B cell (primary cell): Measurements from ENCODE around the gene CCDC54.

Experiments
- EZH2 ChIP-seq: IDR thresholded peaks from 2 replicates; pipeline ENCODE4 v1.6.1; 2012; ENCODE audit warnings: borderline replicate concordance, low read depth, mild to moderate bottlenecking, moderate library complexity, low read length; ENCODE audit not compliant: insufficient read depth, poor library complexity, severe bottlenecking
- TF ChIP-seq, protein P1 (sequence below): fragments of 200-600 bp; IDR thresholded peaks from one replicate; pipeline ENCODE4 v1.8.0; 2022; ENCODE audit warnings: antibody characterized with exemption, mild to moderate bottlenecking

GRCh38 chr3:107410606-107411005 is 33.4 kb downstream of the CCDC54 start:
- TF ChIP-seq, protein P1, sequence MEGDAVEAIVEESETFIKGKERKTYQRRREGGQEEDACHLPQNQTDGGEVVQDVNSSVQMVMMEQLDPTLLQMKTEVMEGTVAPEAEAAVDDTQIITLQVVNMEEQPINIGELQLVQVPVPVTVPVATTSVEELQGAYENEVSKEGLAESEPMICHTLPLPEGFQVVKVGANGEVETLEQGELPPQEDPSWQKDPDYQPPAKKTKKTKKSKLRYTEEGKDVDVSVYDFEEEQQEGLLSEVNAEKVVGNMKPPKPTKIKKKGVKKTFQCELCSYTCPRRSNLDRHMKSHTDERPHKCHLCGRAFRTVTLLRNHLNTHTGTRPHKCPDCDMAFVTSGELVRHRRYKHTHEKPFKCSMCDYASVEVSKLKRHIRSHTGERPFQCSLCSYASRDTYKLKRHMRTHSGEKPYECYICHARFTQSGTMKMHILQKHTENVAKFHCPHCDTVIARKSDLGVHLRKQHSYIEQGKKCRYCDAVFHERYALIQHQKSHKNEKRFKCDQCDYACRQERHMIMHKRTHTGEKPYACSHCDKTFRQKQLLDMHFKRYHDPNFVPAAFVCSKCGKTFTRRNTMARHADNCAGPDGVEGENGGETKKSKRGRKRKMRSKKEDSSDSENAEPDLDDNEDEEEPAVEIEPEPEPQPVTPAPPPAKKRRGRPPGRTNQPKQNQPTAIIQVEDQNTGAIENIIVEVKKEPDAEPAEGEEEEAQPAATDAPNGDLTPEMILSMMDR, result no peak
- no peak for TF ChIP-seq EZH2
